ENCODE data around the gene DOK3.

DOK3 gene

DNA sequence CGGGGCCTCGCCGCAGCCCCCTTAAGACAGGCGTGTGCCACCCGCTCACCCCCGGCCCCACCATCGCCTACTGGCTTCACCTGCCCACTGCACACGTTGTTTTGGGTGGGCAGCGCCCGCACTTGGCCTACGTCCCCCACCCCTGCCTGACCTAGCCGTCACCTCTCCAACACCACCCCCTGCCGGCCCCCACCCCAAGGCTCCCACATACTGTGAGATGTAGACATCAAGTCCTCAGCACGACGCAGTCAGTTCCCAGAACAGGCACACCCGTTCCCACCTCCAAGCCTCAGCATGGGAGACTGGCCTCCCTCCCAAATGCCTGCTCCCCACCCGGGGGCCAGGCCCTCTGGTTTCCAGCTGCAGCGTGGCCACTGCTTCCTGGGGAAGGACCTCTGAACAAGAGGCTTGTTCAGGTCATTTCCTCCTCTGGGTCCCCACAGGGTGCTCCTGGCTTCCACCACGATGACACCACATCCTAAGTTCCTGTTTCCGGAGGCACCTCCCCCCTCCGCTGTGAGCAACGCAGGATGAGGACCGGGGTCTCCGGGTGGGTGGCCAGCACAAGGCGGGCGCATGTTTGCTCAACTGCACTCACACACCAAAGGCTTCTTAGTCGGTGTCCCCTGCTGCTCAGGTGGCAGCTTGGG, 47.5 kb downstream of the DOK3 start:
- Histone ChIP-seq H3K36me3 (peaks cover 22 to 57% (median 51%) of the 10 kb centered on the region in 3 donors), H3K27me3 (no peaks in the 10 kb centered on the region), H3K4me1 (peaks cover 0 to 8% (median 3%) of the 10 kb centered on the region in 4 donors), H3K4me3 (no peak overlapping the region), H3K27ac (no peak overlapping the region), H3K9me3 (no peaks in the 10 kb centered on the region)
- no peak for DNase-seq
- intact Hi-C loops (cut with DNase I; ENCODE audit: low total_unique reads): no loop called here
- TF ChIP-seq, protein P1, sequence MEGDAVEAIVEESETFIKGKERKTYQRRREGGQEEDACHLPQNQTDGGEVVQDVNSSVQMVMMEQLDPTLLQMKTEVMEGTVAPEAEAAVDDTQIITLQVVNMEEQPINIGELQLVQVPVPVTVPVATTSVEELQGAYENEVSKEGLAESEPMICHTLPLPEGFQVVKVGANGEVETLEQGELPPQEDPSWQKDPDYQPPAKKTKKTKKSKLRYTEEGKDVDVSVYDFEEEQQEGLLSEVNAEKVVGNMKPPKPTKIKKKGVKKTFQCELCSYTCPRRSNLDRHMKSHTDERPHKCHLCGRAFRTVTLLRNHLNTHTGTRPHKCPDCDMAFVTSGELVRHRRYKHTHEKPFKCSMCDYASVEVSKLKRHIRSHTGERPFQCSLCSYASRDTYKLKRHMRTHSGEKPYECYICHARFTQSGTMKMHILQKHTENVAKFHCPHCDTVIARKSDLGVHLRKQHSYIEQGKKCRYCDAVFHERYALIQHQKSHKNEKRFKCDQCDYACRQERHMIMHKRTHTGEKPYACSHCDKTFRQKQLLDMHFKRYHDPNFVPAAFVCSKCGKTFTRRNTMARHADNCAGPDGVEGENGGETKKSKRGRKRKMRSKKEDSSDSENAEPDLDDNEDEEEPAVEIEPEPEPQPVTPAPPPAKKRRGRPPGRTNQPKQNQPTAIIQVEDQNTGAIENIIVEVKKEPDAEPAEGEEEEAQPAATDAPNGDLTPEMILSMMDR (IDR thresholded peaks at IDR 0.05): no peak

DNA sequence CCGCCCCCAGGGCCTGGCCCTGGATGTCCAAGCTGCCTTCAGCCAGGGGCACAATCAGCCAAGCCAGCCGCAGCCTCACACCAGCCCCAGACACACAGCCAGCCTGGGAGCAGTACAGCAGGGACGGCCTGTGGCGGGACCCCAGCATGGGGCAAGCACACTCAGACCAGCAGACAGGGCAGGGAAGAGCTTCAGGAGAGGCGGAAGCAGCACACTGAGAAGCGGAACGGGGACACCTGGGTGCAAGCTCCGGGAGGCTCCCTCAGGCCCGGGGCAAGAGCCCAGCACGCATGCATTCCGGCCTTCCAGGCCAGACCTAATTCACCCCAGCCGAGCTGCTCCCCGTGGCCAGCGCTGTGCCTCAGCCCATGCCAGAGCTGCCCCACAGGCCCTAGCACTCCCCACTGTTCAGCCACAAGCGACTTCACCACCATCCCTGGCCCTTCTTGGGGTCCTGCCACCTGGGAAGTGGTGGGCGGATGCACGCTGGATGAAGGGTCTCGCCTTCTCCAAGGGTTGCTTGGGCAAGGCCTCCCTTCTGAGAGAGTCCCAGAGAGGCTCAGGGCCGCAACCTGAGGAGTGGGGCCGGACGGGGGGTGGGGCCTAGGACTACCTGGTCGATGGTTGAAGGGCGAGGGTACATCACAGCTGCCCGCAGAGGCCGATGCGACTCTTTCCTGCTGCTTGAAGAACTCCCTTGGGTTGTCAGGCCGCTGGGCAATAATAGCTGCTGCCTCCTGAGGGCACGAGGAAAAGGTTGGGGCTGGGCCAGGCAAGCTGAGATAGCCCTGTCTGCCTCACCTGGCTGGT, 49.6 kb downstream of the DOK3 start:
- intact Hi-C loops (cut with DNase I; ENCODE audit: low total_unique reads): no loop called here
- no peak overlapping the region for H3K27ac ChIP-seq
- TF ChIP-seq, protein P1 (IDR thresholded peaks at IDR 0.05): no peak
- no peak for DNase-seq
- H3K27me3 ChIP-seq: no peaks in the 10 kb centered on the region
- H3K4me3 ChIP-seq: no peak overlapping the region
- H3K4me1 ChIP-seq: peaks cover 0 to 28% (median 20%) of the 10 kb centered on the region in 4 donors
- peaks cover 5 to 36% (median 31%) of the 10 kb centered on the region in 3 donors for H3K36me3 ChIP-seq
- H3K9me3 ChIP-seq: no peaks in the 10 kb centered on the region

DNA sequence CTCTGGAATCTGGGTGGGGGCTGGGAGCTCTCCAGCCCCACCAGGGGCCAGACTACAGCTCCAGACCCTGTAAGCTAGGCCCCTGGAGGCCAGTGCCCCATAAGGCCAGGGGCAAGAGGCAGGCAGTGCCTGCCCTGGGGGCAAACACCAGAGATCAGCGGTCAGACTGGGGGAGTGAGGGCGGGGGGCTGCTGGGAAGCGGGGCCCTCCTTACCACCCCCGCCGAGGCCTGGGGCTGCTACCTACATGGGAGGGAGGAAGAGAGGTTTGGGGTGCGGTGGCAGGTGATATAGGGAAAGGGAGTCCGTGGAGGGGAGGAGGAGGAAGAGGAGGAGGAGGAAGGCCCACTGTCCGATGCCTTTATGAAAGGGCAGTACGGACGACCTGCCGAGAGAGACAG, 50.3 kb downstream of the DOK3 start:
- Histone ChIP-seq H3K4me1 (peaks cover 0 to 34% (median 25%) of the 10 kb centered on the region in 4 donors), H3K27me3 (no peaks in the 10 kb centered on the region), H3K9me3 (no peaks in the 10 kb centered on the region), H3K36me3 (peaks cover 0 to 33% (median 30%) of the 10 kb centered on the region in 3 donors), H3K4me3 (no peak overlapping the region), H3K27ac (no peak overlapping the region)
- TF ChIP-seq, protein P1 (IDR thresholded peaks at IDR 0.05): no peak
- intact Hi-C loops (cut with DNase I; ENCODE audit: low total_unique reads): no loop called here
- DNase-seq: no peak

DNA sequence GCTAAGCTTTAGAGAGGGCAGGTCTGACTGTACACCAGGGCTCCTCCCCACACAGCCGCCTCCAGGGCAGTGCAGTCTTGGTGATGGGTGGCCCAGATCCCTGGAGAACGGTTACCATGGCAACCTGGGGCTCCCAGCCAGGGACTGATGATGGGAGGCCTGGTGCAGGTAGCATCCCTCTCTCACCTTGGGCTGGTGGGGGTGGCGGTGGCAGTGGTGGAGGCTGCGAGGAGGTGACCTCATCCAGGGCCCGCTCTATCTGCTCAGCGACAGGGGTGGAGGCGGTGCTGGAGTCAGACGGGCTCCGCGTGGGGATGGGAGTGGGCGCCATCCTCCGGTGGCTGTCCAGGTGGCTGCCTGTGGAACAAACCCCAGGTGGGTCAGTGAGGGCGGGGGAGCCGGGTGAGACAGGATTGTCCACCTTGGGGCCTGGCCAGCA, 50.7 kb downstream of the DOK3 start:
- intact Hi-C loops (cut with DNase I; ENCODE audit: low total_unique reads): no loop called here
- H3K4me3 ChIP-seq: no peak overlapping the region
- H3K4me1 ChIP-seq: peaks cover 0 to 38% (median 29%) of the 10 kb centered on the region in 4 donors
- no peak for DNase-seq
- H3K36me3 ChIP-seq: peaks cover 0 to 33% (median 30%) of the 10 kb centered on the region in 3 donors
- no peaks in the 10 kb centered on the region for H3K27me3 ChIP-seq
- H3K27ac ChIP-seq: no peak overlapping the region
- no peaks in the 10 kb centered on the region for H3K9me3 ChIP-seq
- TF ChIP-seq, protein P1 (IDR thresholded peaks at IDR 0.05): no peak

DNA sequence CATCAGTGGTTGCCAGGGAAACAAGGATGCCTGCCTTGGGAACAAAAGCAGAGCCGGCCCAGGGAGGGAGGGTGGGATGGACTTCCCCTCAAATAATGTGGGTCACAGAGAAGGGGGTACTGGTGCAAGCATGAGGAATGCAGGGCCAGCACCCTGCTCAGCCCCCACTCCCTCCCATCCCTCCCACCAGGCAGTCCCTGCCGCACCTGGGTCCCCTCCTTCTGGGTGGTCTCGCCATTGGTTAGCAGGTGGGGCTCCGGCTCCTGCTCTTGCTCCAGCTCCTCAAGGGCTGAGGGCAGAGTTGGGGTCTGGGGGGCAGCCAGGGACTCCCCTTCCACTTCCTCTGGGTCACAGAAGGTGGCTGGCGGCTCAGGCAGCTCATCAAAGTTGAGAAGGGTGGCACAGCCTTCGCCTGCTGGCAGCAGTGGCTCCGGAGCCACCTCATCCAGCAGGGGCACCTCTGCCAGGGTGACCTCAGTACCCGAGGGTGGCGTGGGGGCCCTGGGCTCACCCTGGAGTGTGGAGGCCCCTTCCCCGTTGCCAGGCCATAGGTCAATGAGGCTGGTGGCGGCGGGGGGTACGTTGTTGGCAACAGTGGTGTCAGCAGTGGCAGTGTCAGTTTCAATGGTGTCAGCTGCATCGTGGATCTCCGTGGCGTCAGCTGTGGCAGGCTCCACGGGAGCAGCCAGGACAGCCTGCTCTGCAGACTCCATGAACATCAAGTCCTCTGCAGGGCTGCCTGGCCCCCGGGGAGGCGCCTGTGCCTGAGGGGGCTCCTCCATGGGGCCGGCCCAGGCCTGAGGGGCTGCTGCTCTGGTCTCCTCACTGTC, 51.6 kb downstream of the DOK3 start:
- peaks cover 0 to 45% (median 31%) of the 10 kb centered on the region in 4 donors for H3K4me1 ChIP-seq
- no peaks in the 10 kb centered on the region for H3K9me3 ChIP-seq
- intact Hi-C loops (cut with DNase I; ENCODE audit: low total_unique reads): loop anchor here (2.0 kb wide), 1 partner anchor 35 kb away; no protein-coding TSS in a partner anchor
- H3K4me3 ChIP-seq: no peak overlapping the region
- no peak for DNase-seq
- H3K27ac ChIP-seq: peak overlapping the region; percentile 62 to 79
- peaks cover 0 to under 1% of the 10 kb centered on the region in 2 donors for H3K27me3 ChIP-seq
- TF ChIP-seq, protein P1 (IDR thresholded peaks at IDR 0.05): no peak
- peaks cover 0 to 33% (median 30%) of the 10 kb centered on the region in 3 donors for H3K36me3 ChIP-seq
